T-helper 1 cell treated with Interleukin-12 subunit alpha and Interleukin-12 subunit beta and Interleukin-4 antibody, amounts not matched to agents 30 μg/mL and 1 μg/mL, for 36 hours (primary cell): ENCODE results near the gene FYCO1.

Experiments
- H3K27ac Mint-ChIP-seq: one replicate; pipeline ENCODE4 v1.8.0; 2021; ENCODE audit warnings: mild to moderate bottlenecking, mixed read lengths
- H3K27me3 Mint-ChIP-seq: one replicate; pipeline ENCODE4 v1.8.0; 2021; ENCODE audit warnings: low read depth, mixed read lengths
- H3K36me3 Mint-ChIP-seq: one replicate; pipeline ENCODE4 v1.8.0; 2021; ENCODE audit warnings: low read depth, mixed read lengths
- H3K4me1 Mint-ChIP-seq: one replicate; pipeline ENCODE4 v1.8.0; 2021; ENCODE audit warnings: low read depth, mixed read lengths
- H3K4me3 Mint-ChIP-seq: one replicate; pipeline ENCODE4 v1.8.0; 2021; ENCODE audit warnings: mild to moderate bottlenecking, moderate library complexity, mixed read lengths
- H3K9me3 Mint-ChIP-seq: one replicate; pipeline ENCODE4 v1.8.0; 2021; ENCODE audit warnings: mixed read lengths

The FYCO1 gene

DNA sequence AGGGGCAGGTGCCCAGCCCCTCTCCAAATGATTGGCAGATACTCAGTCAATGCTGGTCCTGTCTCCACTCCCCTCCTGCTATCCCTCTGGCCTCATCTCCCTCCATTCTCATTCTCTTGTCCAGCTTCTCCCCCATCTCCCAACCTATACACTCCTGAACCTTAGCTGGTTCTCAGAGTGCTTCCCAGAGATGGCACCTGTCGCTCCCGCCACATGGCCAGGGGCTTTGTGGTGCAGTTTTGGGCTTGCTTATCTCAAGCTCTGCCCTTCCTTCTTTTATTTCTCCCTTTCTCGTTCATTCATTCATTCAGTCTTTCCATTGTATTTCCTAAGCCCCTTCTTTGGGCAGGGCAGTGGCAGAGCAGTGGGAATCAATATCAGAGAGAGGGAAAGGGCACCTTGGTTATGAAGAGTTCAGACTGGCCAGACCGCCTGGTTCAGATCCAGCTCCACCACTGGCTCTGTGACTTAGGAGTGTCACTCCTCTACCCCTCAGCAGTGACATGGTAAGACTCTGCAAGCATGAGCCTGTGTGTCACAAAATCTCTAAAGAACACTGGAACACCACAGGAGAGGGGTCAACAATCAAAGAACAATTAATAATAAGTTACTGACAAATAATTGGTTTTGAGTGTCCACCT is 72.6 kb downstream of the FYCO1 start:
- H3K9me3 Mint-ChIP-seq = no peaks in the 10 kb centered on the region
- no peak overlapping the region for H3K4me3 Mint-ChIP-seq
- H3K27me3 Mint-ChIP-seq = no peaks in the 10 kb centered on the region
- H3K4me1 Mint-ChIP-seq = peaks cover 10% of the 10 kb centered on the region
- H3K36me3 Mint-ChIP-seq = peaks cover 57% of the 10 kb centered on the region
- no peak overlapping the region for H3K27ac Mint-ChIP-seq

DNA sequence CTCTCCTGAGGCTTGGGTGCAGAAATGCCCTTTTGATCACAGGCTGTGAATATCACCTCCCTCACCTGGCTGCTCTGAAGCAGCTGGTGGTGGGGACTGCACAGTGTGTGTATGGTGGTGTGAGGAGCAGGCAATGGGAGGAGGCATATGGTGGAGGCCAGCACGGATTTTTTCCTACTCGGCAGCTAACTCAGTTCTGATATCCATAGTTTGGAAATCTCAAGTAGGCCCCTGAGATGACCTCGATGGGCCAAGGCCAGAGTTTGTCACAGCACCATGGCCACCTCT is 73.6 kb downstream of the FYCO1 start:
- H3K4me1 Mint-ChIP-seq = peaks cover 6% of the 10 kb centered on the region
- H3K36me3 Mint-ChIP-seq = peaks cover 48% of the 10 kb centered on the region
- H3K27ac Mint-ChIP-seq = no peak overlapping the region
- no peak overlapping the region for H3K4me3 Mint-ChIP-seq
- no peaks in the 10 kb centered on the region for H3K9me3 Mint-ChIP-seq
- H3K27me3 Mint-ChIP-seq = no peaks in the 10 kb centered on the region

DNA sequence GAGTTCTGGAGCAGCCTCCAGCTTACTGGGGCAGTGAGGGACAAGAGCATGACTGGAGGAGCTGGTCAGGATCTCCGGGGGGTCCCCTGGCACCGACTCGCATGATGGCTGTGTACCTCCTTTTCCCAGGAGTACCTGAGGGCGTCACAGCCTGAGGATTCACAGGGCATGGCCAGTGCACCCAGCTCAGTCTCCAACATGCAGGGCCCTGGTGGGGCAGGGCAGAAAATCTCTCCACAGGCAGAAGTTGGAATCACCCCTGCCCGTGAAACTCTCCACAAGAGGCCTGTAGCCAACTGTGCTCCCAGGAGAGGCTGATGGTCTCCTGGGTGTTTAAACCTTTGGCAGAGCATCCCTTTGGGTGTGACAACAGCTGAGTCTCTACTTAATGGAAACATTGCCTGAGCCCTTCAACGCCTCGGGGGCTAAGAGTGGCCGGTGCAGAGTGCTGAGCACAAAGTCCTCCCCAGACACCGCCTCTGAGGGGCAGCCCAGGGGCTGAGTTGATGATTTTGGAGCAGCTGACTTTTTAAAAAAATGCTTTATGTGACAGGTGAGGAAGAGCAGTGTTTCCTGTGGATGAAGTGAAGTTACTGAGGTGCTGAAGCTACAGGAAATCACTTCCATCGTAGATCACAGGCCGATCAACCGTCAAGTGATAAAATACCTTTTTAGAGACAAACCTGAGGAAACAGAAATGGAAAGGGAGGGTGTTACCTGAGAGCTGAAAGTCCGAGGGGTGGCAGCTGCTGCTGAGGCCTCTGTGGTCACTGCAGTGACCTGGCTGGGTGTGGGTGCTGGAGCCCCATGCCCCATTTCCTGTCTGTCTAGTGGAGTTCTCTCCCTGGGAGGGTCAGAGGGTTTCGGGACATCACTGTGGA is 74.2 kb downstream of the FYCO1 start:
- H3K27ac Mint-ChIP-seq = no peak overlapping the region
- H3K4me1 Mint-ChIP-seq = peaks cover 7% of the 10 kb centered on the region
- no peaks in the 10 kb centered on the region for H3K9me3 Mint-ChIP-seq
- H3K4me3 Mint-ChIP-seq = no peak overlapping the region
- H3K27me3 Mint-ChIP-seq = no peaks in the 10 kb centered on the region
- peaks cover 44% of the 10 kb centered on the region for H3K36me3 Mint-ChIP-seq

DNA sequence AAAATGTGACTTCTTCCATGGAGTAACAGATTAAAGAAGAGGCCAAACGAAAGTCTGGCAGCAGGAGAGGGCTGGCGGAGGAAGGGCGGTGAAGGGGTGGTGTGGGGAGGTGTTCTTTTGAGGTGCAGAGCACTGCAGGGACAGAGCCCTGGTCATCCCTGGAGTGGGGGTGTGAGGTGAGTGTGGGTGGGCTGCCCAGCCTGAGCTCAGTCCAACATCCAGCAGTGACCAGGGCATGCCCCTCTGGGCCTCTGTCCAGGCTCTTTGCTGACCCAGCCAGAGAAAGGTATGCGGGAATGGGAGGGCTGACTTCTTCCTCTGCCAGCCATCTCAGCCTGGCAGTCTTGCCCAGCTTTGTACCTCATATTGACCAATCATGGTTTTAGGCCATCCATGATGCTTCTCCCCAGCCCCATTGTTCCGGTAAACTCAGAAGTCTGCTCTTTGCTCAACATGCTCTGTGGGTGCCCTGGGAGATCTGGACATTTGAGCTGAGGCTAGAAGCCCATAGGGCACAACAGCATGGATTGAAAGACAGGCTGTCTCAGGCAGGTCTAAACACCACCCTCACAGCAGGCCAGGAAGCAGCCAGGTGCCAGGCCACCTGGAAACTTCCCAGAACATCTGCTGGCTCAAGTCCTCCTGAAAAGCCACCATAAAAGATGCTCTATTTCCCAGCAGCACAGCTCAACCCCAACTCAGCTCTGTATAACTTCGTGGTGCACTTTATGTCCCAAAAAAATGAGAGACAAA is 78.3 kb downstream of the FYCO1 start:
- peaks cover 23% of the 10 kb centered on the region for H3K36me3 Mint-ChIP-seq
- H3K27ac Mint-ChIP-seq = peak overlapping the region; percentile 8
- H3K9me3 Mint-ChIP-seq = no peaks in the 10 kb centered on the region
- H3K27me3 Mint-ChIP-seq = peaks cover 25% of the 10 kb centered on the region
- no peak overlapping the region for H3K4me3 Mint-ChIP-seq
- peaks cover 21% of the 10 kb centered on the region for H3K4me1 Mint-ChIP-seq

DNA sequence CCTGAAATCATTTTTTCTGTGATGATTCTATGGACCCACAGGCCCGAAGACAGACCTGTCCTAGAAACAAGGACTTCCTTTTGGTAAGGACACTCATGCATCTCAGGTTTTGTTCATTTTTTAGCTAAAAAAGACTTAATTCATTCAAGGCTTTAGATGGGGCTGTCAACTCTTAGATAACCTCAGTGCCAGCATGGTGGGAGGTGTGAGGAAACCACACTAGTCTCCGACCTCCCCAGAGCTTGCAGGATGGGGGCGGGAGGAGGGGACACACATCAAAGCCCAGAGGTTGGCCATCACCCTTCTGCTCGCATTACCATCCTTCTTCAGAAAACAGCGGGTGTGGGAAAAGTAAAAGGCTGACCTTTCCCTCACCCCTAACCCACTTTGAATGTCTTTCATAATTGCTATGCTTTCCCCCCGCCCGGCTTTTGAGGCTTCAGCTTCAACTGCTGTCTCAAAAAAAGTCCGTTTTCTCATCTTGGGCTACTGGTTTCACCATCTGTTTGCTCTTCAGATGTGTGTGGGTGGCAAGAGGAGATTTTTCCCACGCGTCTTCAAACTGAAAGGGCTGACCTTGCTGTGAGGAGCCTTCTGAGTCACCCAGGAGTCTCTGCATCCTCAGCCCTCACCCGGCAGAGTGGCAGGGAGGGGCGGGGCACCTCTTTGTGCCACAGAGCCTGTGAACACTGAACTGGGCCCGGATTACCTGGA is 79.9 kb downstream of the FYCO1 start:
- Mint-ChIP-seq H3K9me3 (no peaks in the 10 kb centered on the region), H3K27me3 (peaks cover 38% of the 10 kb centered on the region), H3K4me3 (peak overlapping the region; percentile 38), H3K4me1 (peaks cover 15% of the 10 kb centered on the region), H3K36me3 (peaks cover 19% of the 10 kb centered on the region), H3K27ac (peak overlapping the region; percentile 76)

DNA sequence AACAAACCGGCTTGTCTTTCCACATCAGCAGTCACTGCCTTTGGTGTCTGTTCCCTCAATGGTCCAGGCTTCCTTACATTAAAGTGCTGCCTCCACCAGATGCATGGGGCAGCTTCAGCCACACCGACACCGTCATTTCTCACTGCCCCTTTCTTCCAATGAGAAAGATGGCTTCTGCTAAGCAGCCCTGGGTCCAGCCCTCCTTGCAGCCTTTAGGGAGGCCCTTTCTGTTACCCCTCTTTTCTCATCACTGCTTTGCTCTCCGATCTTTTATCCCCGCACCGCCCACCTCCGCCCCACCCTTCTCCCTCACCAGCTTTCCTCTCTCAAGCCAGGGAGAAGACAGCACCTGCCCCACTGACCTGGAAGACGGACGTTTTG is 80.6 kb downstream of the FYCO1 start:
- H3K4me1 Mint-ChIP-seq = peaks cover 19% of the 10 kb centered on the region
- H3K36me3 Mint-ChIP-seq = peaks cover 18% of the 10 kb centered on the region
- H3K27ac Mint-ChIP-seq = peak overlapping the region; percentile 76
- H3K4me3 Mint-ChIP-seq = peak overlapping the region; percentile 38
- H3K9me3 Mint-ChIP-seq = no peaks in the 10 kb centered on the region
- peaks cover 44% of the 10 kb centered on the region for H3K27me3 Mint-ChIP-seq

DNA sequence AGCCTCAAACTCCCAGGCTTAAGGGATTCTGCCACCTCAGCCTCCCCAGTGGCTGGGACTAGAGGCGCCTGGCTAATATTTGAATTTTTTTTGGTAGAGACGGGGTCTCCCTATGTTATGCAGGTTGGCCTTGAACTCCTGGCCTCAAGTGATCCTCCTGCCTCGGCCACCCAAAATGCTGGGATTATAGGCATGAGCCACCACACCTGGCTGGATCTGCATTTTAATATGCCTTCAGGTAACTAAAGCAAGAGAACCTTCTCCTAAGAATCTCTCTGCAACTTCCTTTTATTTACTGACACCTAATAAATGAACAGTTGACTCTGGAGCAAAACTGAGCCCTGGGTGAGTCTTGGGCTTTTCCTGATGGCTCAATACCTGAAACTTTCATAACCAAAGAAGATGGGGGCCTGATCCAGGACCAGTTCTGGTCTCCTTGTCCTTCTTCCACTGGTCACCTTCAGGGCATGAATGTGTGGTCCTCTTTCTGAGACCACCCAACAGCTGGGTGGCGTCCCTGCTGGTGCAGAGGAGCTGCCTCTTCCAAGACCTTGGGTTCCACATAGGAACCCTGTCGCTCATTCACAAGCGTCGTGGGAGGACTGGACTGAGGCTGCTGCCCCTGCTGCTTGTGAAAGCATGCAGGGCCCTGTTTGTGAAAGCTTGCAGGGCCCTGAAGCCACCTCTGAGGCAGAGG is 81.1 kb downstream of the FYCO1 start:
- H3K36me3 Mint-ChIP-seq = peaks cover 20% of the 10 kb centered on the region
- H3K27ac Mint-ChIP-seq = no peak overlapping the region
- H3K4me1 Mint-ChIP-seq = peaks cover 23% of the 10 kb centered on the region
- no peaks in the 10 kb centered on the region for H3K9me3 Mint-ChIP-seq
- no peak overlapping the region for H3K4me3 Mint-ChIP-seq
- peaks cover 50% of the 10 kb centered on the region for H3K27me3 Mint-ChIP-seq

DNA sequence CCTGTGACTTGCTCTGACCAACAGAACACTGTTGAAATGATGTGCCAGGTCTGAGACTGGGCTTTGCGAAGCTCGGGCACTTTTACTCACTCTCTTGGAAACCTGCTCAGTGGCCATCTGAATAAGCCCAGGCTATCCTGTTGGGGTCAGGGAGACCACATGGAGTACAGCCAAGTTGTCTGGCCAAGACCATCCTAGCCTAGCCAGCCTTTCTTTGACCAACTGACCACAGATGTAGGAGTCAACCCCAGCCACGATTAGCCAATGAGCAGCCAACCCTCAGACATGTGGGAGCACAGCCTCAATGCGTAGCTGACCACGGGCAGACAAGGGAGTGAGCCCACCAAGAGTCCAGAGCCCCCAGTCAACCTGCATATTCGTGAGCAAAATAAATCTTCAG is 83.2 kb downstream of the FYCO1 start:
- Mint-ChIP-seq H3K27me3 (peaks cover 54% of the 10 kb centered on the region), H3K27ac (no peak overlapping the region), H3K4me3 (no peak overlapping the region), H3K9me3 (no peaks in the 10 kb centered on the region), H3K4me1 (peaks cover 38% of the 10 kb centered on the region), H3K36me3 (peaks cover 21% of the 10 kb centered on the region)

DNA sequence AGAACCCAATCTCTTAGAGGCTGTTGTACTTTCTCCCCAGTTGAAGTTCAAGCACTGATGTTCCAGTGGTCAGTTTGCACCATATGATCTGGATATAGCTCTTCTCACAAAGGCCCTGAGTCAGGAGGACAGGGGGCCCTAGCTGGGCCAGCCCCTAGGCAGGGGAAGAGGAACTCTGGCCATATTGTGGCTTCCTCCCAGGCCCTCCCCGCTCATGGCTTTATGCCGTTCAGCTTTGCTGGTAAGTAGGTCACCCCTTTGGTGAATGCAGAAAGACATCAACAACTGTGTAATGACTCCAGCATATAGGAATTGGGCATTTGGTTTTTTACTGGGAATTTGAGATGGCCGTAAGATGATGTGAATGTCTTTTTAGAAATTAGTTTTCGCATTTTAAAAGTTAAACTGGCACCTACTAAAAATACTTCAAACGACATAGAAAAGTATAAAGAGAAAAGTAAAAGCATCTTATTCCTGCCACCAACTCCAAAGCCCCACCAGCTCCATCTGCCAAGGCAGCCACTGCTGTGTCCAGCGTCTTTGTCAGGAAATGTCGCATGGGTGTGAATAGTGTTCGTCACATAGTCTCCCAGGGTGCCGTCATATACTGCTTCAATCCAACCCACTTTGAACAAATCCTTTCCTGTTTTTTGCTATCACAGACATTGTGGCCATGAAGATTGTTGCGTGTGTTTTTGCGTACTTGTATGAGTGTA is 84.0 kb downstream of the FYCO1 start:
- H3K27ac Mint-ChIP-seq = no peak overlapping the region
- H3K27me3 Mint-ChIP-seq = peaks cover 54% of the 10 kb centered on the region
- H3K4me1 Mint-ChIP-seq = peaks cover 42% of the 10 kb centered on the region
- peaks cover 2% of the 10 kb centered on the region for H3K9me3 Mint-ChIP-seq
- no peak overlapping the region for H3K4me3 Mint-ChIP-seq
- peaks cover 26% of the 10 kb centered on the region for H3K36me3 Mint-ChIP-seq

DNA sequence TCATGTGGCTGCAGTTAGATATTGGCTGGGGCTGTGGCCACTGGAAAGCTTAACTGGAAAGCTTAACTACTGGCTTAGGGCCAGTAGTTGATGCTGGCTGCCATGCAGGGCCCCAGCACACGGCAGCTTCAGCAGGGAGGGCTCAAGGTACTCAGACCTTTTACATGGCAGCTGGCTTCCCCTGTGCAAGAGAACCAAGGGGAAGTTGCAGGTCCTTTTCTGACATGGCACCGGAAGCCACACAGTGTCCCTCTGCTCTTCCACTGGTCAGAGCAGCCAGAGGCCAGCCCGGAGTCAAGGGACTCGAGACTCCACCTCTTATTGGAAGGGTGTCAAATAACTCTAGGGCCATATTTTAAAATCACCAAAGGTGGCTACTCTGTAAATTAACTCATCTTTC is 84.7 kb downstream of the FYCO1 start:
- Mint-ChIP-seq H3K36me3 (peaks cover 27% of the 10 kb centered on the region), H3K9me3 (peaks cover 5% of the 10 kb centered on the region), H3K4me3 (no peak overlapping the region), H3K27me3 (peaks cover 52% of the 10 kb centered on the region), H3K4me1 (peaks cover 37% of the 10 kb centered on the region), H3K27ac (no peak overlapping the region)

DNA sequence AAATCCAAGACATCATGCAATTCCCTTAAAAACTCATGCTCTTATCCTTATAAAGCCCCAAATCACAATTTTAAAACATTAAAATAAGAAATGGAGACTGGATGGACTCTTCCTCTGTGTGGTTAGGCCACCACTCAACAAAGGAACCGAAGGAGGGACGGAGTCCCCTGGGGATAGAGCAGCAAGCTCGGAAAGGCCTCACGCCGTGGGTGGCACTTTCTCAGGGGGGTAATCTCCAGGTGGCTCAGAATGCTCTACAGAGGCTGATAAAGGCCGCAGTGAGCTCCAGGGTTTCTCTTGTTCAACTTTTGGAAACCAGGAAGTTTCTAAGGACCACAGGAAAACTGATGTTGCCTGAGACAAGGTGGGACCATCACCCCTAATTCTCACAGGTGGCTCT is 86.1 kb downstream of the FYCO1 start:
- Mint-ChIP-seq H3K27me3 (peaks cover 42% of the 10 kb centered on the region), H3K4me1 (peaks cover 34% of the 10 kb centered on the region), H3K4me3 (no peak overlapping the region), H3K9me3 (peaks cover 7% of the 10 kb centered on the region), H3K27ac (peak overlapping the region; percentile 29), H3K36me3 (peaks cover 36% of the 10 kb centered on the region)

DNA sequence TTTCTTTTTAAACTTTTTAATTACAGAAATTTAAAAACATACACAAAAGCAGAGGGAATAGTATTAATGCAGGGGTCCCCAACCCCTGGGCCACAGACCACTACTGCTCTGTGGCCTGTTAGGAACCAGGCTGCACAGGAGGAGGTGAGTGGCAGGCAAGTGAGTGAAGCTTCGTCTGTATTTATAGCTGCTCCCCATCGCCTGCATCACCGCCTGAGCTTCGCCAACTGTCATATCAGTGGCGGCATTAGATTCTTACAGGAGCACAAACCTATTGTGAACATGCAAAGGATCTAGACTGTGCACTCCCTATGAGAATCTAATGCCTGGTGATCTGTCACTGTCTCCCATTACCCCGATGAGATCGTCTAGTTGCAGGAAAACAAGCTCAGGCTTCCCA is 86.9 kb downstream of the FYCO1 start:
- Mint-ChIP-seq H3K36me3 (peaks cover 36% of the 10 kb centered on the region), H3K27me3 (peaks cover 38% of the 10 kb centered on the region), H3K27ac (no peak overlapping the region), H3K9me3 (peaks cover 7% of the 10 kb centered on the region), H3K4me3 (peak overlapping the region; percentile 44), H3K4me1 (peaks cover 34% of the 10 kb centered on the region)
